Measurements from ENCODE around the gene NECTIN2.

NECTIN2 gene

GRCh38 chr19:44845612-44846454 lies at the start of gene NECTIN2:
TSS of gene NECTIN2 (plus strand) at chr19:44846297. CDS start at chr19:44846526, 229 bp downstream.
- no peaks in the 10 kb centered on the region for H3K79me2 ChIP-seq (ENCODE audit: low read length)
- TF ChIP-seq CTCF (IDR thresholded peaks at IDR 0.05; ENCODE audit: low read length) (peak; percentile 80), EZH2 (optimal IDR thresholded peaks at IDR 0.05; ENCODE audit: low read depth, low read length) (no peak)
- peak within 1 kb of the TSS; percentile 16; the same call in 1 of the 2 replicates for H3K27ac ChIP-seq (ENCODE audit: low read length)
- H3K9me3 ChIP-seq (replicated peaks; ENCODE audit: insufficient read depth, low read length), result no peaks in the 10 kb centered on the region
- peak within 1 kb of the TSS; percentile 98 for H3K4me2 ChIP-seq (ENCODE audit: low read depth, low read length)
- no peaks in the 10 kb centered on the region; the same call in 1 of the 2 replicates for H3F3A ChIP-seq (ENCODE audit: insufficient read depth, low read length)
- peak within 1 kb of the TSS; percentile 86 for H3K4me3 ChIP-seq (ENCODE audit: low read length)
- no peaks in the 10 kb centered on the region for H3K36me3 ChIP-seq (replicated peaks; ENCODE audit: insufficient read depth, low read length)
- peaks cover 17% of the 10 kb centered on the region for H3K4me1 ChIP-seq (ENCODE audit: low read length)
- H3K9me2 ChIP-seq (replicated peaks; ENCODE audit: insufficient read depth, low read length), result no peaks in the 10 kb centered on the region
- peak within 1 kb of the TSS; percentile 99 for H2AFZ ChIP-seq (ENCODE audit: low read length)
- peak; percentile 90 for DNase-seq
- peak within 1 kb of the TSS; percentile 53 for H3K9ac ChIP-seq (ENCODE audit: low read length)
- H3K27me3 ChIP-seq (replicated peaks; ENCODE audit: insufficient read depth, low read length), result peaks cover 56% of the 10 kb centered on the region
- no peaks in the 10 kb centered on the region for H4K20me1 ChIP-seq (ENCODE audit: insufficient read depth, low read length)

GRCh38 chr19:44796701-44797115 lies 49.4 kb upstream of the NECTIN2 start:
- Histone ChIP-seq H3K4me2 (ENCODE audit: low read depth, low read length) (no peak overlapping the region), H3K4me3 (ENCODE audit: low read length) (no peak overlapping the region), H2AFZ (ENCODE audit: low read length) (no peak overlapping the region), H4K20me1 (ENCODE audit: insufficient read depth, low read length) (no peaks in the 10 kb centered on the region), H3K27me3 (replicated peaks; ENCODE audit: insufficient read depth, low read length) (no peaks in the 10 kb centered on the region; the same call in 1 of the 2 replicates), H3K9ac (ENCODE audit: low read length) (no peak overlapping the region), H3K9me2 (replicated peaks; ENCODE audit: insufficient read depth, low read length) (no peaks in the 10 kb centered on the region), H3K27ac (ENCODE audit: low read length) (no peak overlapping the region), H3K9me3 (replicated peaks; ENCODE audit: insufficient read depth, low read length) (no peaks in the 10 kb centered on the region), H3K36me3 (replicated peaks; ENCODE audit: insufficient read depth, low read length) (no peaks in the 10 kb centered on the region), H3K79me2 (ENCODE audit: low read length) (no peaks in the 10 kb centered on the region), H3K4me1 (ENCODE audit: low read length) (peaks cover 6% of the 10 kb centered on the region), H3F3A (ENCODE audit: insufficient read depth, low read length) (no peaks in the 10 kb centered on the region)
- DNase-seq, result no peak
- TF ChIP-seq EZH2 (optimal IDR thresholded peaks at IDR 0.05; ENCODE audit: low read depth, low read length) (no peak), CTCF (IDR thresholded peaks at IDR 0.05; ENCODE audit: low read length) (no peak), EZH2phosphoT487 (IDR thresholded peaks at IDR 0.05; ENCODE audit: low read length) (no peak)

GRCh38 chr19:44799627-44800346 lies 46.3 kb upstream of the NECTIN2 start:
- peaks cover 12% of the 10 kb centered on the region for H3K4me1 ChIP-seq (ENCODE audit: low read length)
- H3K27ac ChIP-seq (ENCODE audit: low read length), result no peak overlapping the region
- no peaks in the 10 kb centered on the region for H3K9me2 ChIP-seq (replicated peaks; ENCODE audit: insufficient read depth, low read length)
- no peaks in the 10 kb centered on the region for H3K79me2 ChIP-seq (ENCODE audit: low read length)
- no peak overlapping the region for H3K4me3 ChIP-seq (ENCODE audit: low read length)
- H3K27me3 ChIP-seq (replicated peaks; ENCODE audit: insufficient read depth, low read length), result peaks cover 28% of the 10 kb centered on the region
- peak overlapping the region; percentile 76; the same call in 1 of the 2 replicates for H2AFZ ChIP-seq (ENCODE audit: low read length)
- no peaks in the 10 kb centered on the region for H4K20me1 ChIP-seq (ENCODE audit: insufficient read depth, low read length)
- TF ChIP-seq CTCF (IDR thresholded peaks at IDR 0.05; ENCODE audit: low read length) (no peak), EZH2phosphoT487 (IDR thresholded peaks at IDR 0.05; ENCODE audit: low read length) (no peak), EZH2 (optimal IDR thresholded peaks at IDR 0.05; ENCODE audit: low read depth, low read length) (no peak)
- no peaks in the 10 kb centered on the region for H3F3A ChIP-seq (ENCODE audit: insufficient read depth, low read length)
- H3K9me3 ChIP-seq (replicated peaks; ENCODE audit: insufficient read depth, low read length), result no peaks in the 10 kb centered on the region
- no peak overlapping the region; the same call in 1 of the 2 replicates for H3K9ac ChIP-seq (ENCODE audit: low read length)
- H3K36me3 ChIP-seq (replicated peaks; ENCODE audit: insufficient read depth, low read length), result no peaks in the 10 kb centered on the region
- peak overlapping the region; percentile 64 for H3K4me2 ChIP-seq (ENCODE audit: low read depth, low read length)
- no peak for DNase-seq
